ENCODE data around the gene ZNF746.

Gene ZNF746

DNA sequence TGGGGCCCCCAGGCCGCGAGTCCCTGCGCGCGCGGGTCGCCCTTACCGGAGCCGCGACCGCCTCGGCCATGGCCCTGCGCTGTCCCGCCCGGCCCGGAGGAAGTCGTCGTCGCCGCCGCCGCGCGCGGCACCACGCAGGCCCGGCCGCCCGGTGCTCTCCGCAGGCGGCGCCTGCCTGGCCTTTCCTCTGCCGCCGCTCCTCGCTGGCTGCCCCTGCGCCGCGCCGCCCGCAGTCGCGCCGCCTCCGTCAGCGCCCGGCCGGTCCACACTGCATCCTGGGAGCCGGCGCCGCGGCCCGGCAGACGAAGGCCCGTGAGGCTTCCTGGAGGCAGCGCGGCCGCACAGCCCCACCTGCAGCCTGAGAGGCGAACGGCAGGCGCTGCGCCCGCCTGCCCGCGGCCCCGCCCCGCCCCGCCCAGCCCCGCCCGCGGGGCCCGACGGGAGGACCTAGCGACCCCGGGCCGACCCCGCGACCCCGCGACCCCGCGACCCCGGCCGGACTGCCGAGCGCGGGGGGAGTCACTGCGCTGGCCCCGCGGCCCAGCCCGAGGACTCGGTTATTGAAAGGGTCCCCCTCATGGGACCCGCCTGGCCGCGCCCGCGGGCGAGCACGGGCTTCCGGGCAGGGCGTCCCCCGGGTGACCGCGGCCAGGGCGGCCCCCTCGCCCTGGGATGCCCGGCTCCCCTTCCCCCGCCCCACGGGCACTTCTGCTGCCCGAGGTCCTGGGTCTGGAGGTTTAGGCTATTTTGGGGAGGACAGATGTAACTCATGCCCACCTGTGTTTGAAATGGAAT lies at the start of gene ZNF746:
TSS of gene ZNF746 (minus strand) at position 343 of the 795 bp plus-strand sequence. CDS start at position 70, 273 bp downstream.
- Mint-ChIP-seq H3K27ac (peak within 1 kb of the TSS; percentile 98), H3K9me3 (no peaks in the 10 kb centered on the region), H3K4me3 (peak within 1 kb of the TSS; percentile 97), H3K4me1 (peaks cover 44% of the 10 kb centered on the region), H3K36me3 (peaks cover 32% of the 10 kb centered on the region)
- ATAC-seq (peak; percentile 95), DNase-seq (ENCODE audit: low spot score in 2 of 2) (peak; percentile 74 to 84)

- ATAC-seq, result no peak
- peaks cover 6% of the 10 kb centered on the region for H3K4me1 Mint-ChIP-seq
- peaks cover 58% of the 10 kb centered on the region for H3K36me3 Mint-ChIP-seq
- no peaks in the 10 kb centered on the region for H3K9me3 Mint-ChIP-seq
- H3K4me3 Mint-ChIP-seq, result no peak overlapping the region
- no peak for DNase-seq (ENCODE audit: low spot score in 2 of 2)
- no peak overlapping the region for H3K27ac Mint-ChIP-seq
Measured at GRCh38 chr7:149547126-149547525, 49.5 kb upstream of the ZNF746 start.

- DNase-seq (ENCODE audit: low spot score in 2 of 2) (no peak), ATAC-seq (no peak)
- Mint-ChIP-seq H3K27ac (peak overlapping the region; percentile 30), H3K9me3 (no peaks in the 10 kb centered on the region), H3K4me1 (peaks cover 6% of the 10 kb centered on the region), H3K4me3 (no peak overlapping the region), H3K36me3 (peaks cover 50% of the 10 kb centered on the region)
Measured at GRCh38 chr7:149546331-149546730, 48.7 kb upstream of the ZNF746 start.

- DNase-seq (ENCODE audit: low spot score in 2 of 2), result no peak
- no peak overlapping the region for H3K27ac Mint-ChIP-seq
- H3K4me3 Mint-ChIP-seq, result no peak overlapping the region
- peaks cover 4% of the 10 kb centered on the region for H3K9me3 Mint-ChIP-seq
- peaks cover 29% of the 10 kb centered on the region for H3K36me3 Mint-ChIP-seq
- ATAC-seq, result peak; percentile 78
- H3K4me1 Mint-ChIP-seq, result peaks cover 6% of the 10 kb centered on the region
Measured at GRCh38 chr7:149544028-149544427, 46.4 kb upstream of the ZNF746 start.

GRCh38 chr7:149532654-149533053 lies 35.0 kb upstream of the ZNF746 start:
- peaks cover 12% of the 10 kb centered on the region for H3K9me3 Mint-ChIP-seq

GRCh38 chr7:149529136-149529718 lies 31.6 kb upstream of the ZNF746 start:
- H3K36me3 Mint-ChIP-seq, result peaks cover 6% of the 10 kb centered on the region
- peaks cover 12% of the 10 kb centered on the region for H3K9me3 Mint-ChIP-seq
- no peak for ATAC-seq
- H3K4me1 Mint-ChIP-seq, result no peaks in the 10 kb centered on the region
- no peak overlapping the region for H3K4me3 Mint-ChIP-seq
- DNase-seq (ENCODE audit: low spot score in 2 of 2), result no peak
- no peak overlapping the region for H3K27ac Mint-ChIP-seq

More at GRCh38 chr7:149532654-149533053, 35.0 kb upstream of the ZNF746 start:
- no peak overlapping the region for H3K27ac Mint-ChIP-seq
- no peak for ATAC-seq
- DNase-seq (ENCODE audit: low spot score in 2 of 2), result no peak
- no peak overlapping the region for H3K4me3 Mint-ChIP-seq
- H3K4me1 Mint-ChIP-seq, result peaks cover 8% of the 10 kb centered on the region
- no peaks in the 10 kb centered on the region for H3K36me3 Mint-ChIP-seq

DNA sequence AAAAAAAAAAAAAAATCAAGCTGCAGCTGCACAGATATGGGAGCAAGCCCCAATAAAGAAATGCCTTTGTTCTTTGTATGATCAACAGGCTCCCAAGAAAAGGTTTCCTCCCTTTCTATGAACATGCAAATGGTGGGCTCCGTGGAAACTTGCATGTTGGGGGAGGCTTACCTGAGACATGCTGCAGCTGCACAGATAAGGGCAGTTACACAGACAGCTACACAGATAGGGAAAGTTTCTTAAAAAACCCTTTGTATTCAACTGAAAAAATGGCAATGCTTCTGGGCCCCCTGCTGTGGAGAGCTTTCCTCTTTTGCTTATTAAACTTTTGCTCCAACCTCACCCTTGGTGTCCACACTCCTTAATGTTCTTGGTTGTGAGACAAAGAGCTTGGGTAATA lies 29.8 kb upstream of the ZNF746 start:
- Mint-ChIP-seq H3K4me1 (no peaks in the 10 kb centered on the region), H3K36me3 (peaks cover 6% of the 10 kb centered on the region), H3K27ac (no peak overlapping the region), H3K4me3 (no peak overlapping the region), H3K9me3 (peaks cover 12% of the 10 kb centered on the region)
- no peak for DNase-seq (ENCODE audit: low spot score in 2 of 2)
- no peak for ATAC-seq

DNA sequence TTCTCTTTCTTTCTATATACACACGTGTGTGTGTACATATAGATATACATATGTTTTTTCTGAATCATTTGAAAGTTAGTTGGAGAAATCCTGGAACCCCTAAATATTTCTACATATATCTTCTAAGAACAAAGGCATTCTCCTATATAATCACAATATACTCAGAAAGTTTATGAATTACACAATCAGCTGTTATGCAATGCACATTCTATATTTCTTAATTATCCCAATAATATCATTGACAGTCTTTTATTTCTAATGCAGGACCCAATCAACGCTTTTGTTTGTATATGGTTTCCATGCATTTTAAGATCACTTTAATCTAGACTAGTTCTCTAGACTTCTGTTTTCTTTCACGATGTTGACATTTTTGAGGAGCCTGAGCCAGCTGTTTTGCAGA lies 27.7 kb upstream of the ZNF746 start:
- Mint-ChIP-seq H3K4me1 (no peaks in the 10 kb centered on the region), H3K9me3 (peaks cover 12% of the 10 kb centered on the region), H3K36me3 (peaks cover 6% of the 10 kb centered on the region), H3K4me3 (no peak overlapping the region), H3K27ac (no peak overlapping the region)
- ATAC-seq (no peak), DNase-seq (ENCODE audit: low spot score in 2 of 2) (no peak)

GRCh38 chr7:149524394-149524793 lies 26.8 kb upstream of the ZNF746 start:
- H3K4me3 Mint-ChIP-seq, result no peak overlapping the region
- no peak for ATAC-seq

DNA sequence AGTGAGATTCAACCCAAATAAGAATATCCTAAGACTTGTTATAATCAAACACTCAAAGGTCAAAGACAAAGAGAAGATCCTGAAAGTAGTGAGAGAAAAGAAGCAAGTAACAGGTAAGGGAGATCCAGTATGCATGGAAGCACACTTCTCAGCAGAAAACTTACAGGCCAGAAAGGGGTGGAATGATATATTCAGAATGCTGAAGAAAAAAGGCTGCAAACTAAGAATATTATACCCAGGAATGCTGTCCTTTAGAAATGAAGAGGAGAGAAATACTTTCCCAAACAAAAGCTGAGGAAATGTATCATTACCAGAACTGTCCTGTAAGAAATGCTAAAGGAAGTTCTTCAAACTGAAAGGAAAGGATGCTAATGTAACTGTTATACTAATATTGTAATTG lies 12.6 kb upstream of the ZNF746 start:
- no peak for ATAC-seq
- H3K9me3 Mint-ChIP-seq, result peaks cover 30% of the 10 kb centered on the region
- no peak overlapping the region for H3K4me3 Mint-ChIP-seq
- H3K27ac Mint-ChIP-seq, result no peak overlapping the region
- DNase-seq (ENCODE audit: low spot score in 2 of 2), result no peak
- H3K4me1 Mint-ChIP-seq, result no peaks in the 10 kb centered on the region
- H3K36me3 Mint-ChIP-seq, result no peaks in the 10 kb centered on the region

More at GRCh38 chr7:149524394-149524793, 26.8 kb upstream of the ZNF746 start:
- H3K9me3 Mint-ChIP-seq, result peaks cover 9% of the 10 kb centered on the region
- DNase-seq (ENCODE audit: low spot score in 2 of 2), result no peak
- no peaks in the 10 kb centered on the region for H3K4me1 Mint-ChIP-seq
- H3K36me3 Mint-ChIP-seq, result peaks cover 6% of the 10 kb centered on the region
- H3K27ac Mint-ChIP-seq, result no peak overlapping the region

DNA sequence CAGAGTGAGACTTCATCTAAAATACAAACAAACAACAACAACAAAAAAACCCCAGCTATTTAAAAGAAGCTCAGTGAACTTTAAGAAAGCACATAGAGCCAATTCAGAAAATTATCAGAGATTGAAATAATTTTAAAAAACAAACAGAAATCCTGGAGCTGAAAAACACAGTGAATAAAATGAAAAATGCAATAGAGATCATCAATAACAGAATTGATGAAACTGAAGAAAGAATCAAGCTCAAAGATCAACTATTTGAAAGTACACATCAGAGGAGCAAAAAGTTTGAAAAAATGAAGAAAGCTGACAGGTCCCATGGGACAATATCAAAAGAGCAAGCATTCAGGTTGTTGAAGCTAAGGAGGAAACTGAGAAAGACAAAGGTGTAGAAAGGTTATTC lies 12.2 kb upstream of the ZNF746 start:
- H3K9me3 Mint-ChIP-seq, result peaks cover 34% of the 10 kb centered on the region
- no peaks in the 10 kb centered on the region for H3K4me1 Mint-ChIP-seq
- H3K27ac Mint-ChIP-seq, result no peak overlapping the region
- no peaks in the 10 kb centered on the region for H3K36me3 Mint-ChIP-seq
- H3K4me3 Mint-ChIP-seq, result no peak overlapping the region
- no peak for ATAC-seq
- no peak for DNase-seq (ENCODE audit: low spot score in 2 of 2)

DNA sequence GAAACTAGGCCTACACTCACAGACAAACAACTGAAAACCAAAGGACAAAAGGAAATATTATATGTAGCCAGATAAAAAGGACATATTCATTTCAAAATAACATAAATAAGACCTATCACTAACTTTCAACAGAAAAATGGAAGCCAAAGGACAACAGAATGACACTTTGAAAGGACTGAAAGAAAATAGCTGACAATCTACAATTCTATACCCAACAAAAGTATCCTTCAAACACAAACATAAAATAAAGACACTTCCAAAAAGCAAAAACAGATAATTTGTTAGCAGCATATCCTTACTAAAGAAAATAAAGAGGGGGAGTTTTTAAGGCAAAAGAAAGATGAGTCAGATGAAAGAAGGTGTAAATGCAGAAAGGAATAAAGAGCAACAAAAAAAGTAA lies 7.9 kb upstream of the ZNF746 start:
- ATAC-seq (no peak), DNase-seq (ENCODE audit: low spot score in 2 of 2) (no peak)
- Mint-ChIP-seq H3K4me3 (no peak overlapping the region), H3K4me1 (peaks cover 4% of the 10 kb centered on the region), H3K36me3 (no peaks in the 10 kb centered on the region), H3K27ac (no peak overlapping the region), H3K9me3 (peaks cover 15% of the 10 kb centered on the region)

DNA sequence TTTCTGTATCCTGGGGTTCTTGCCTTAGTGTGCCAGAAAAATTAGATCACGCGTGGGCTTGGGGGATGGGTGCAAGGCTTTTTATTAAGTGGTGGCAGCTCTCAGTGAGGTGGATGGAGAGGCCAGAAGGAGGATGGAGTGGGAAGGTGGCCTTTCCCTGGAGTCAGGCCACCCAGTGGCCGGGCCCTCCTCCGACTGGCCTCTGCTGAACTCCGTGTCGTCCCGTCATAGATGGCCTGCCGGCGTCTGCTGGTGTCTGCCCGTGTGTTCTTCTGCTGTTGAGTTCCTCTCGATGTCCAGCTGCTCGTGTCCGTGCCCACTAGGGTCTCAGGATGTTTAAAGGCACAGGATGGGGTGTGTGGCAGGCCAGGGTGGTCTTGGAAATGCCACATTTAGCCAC lies 4.0 kb upstream of the ZNF746 start:
- DNase-seq (ENCODE audit: low spot score in 2 of 2) (no peak), ATAC-seq (no peak)
- peaks cover 8% of the 10 kb centered on the region for H3K9me3 Mint-ChIP-seq
- H3K4me3 Mint-ChIP-seq, result no peak overlapping the region
- H3K27ac Mint-ChIP-seq, result no peak overlapping the region
- H3K4me1 Mint-ChIP-seq, result peaks cover 19% of the 10 kb centered on the region
- H3K36me3 Mint-ChIP-seq, result peaks cover 5% of the 10 kb centered on the region

GRCh38 chr7:149500910-149501309 lies 3.3 kb upstream of the ZNF746 start:
- ATAC-seq (no peak), DNase-seq (ENCODE audit: low spot score in 2 of 2) (no peak)
- Mint-ChIP-seq H3K9me3 (peaks cover 4% of the 10 kb centered on the region), H3K27ac (peak overlapping the region; percentile 27), H3K4me3 (no peak overlapping the region), H3K4me1 (peaks cover 26% of the 10 kb centered on the region), H3K36me3 (peaks cover 9% of the 10 kb centered on the region)

DNA sequence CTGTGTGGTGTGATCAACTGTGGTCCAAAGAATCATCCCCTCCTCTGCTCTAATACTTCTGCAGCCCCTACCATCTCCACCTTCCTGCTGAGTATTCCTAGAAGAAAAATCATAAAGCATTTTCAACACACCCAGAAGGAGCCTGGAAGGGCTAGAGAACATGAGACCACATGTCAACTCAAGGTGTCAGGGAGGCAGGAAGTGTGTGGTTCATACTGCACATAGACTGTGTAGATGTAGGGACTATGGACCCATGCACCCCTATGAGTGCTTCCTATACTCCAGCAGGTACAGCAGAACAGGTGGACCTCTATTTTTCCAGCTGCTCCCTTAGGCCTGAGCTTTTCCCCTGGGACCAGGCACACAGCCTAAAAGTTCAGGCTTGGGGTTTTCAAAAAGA lies 2.6 kb upstream of the ZNF746 start:
- Mint-ChIP-seq H3K36me3 (peaks cover 13% of the 10 kb centered on the region), H3K27ac (peak overlapping the region; percentile 27), H3K9me3 (peaks cover 4% of the 10 kb centered on the region), H3K4me1 (peaks cover 33% of the 10 kb centered on the region), H3K4me3 (no peak overlapping the region)
- no peak for ATAC-seq
- peak in 1 of 2 donors; percentile 47 for DNase-seq (ENCODE audit: low spot score in 2 of 2)

DNA sequence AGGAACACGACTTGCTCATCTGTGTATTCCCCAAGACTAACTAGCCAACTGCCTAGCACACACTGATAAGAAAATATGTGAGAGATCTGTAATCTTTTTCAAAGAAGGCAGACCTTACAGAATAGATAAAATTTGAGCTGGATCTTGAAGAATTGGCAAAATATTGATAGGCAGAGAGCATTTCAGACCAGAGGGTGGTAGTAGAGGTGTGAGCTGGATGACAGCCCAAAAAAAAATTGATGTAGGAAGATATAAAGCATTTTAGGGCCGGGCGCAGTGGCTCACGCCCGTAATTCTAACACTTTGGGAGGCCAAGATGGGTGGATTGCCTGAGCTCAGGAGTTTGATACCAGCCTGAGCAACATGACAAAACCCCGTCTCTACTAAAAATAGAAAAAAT lies 1.2 kb upstream of the ZNF746 start:
- ATAC-seq (no peak), DNase-seq (ENCODE audit: low spot score in 2 of 2) (no peak)
- Mint-ChIP-seq H3K4me1 (peaks cover 38% of the 10 kb centered on the region), H3K36me3 (peaks cover 22% of the 10 kb centered on the region), H3K4me3 (no peak overlapping the region), H3K9me3 (no peaks in the 10 kb centered on the region), H3K27ac (no peak overlapping the region)
